Mucosa of rectum (tissue), 2 donors: ENCODE measurements around the gene ARHGEF17.

Experiments
- H3K27ac ChIP-seq, 2 donors: one replicate each; pipeline ENCODE4 v1.7.0; 2013; ENCODE audit warnings: inconsistent platforms in 2 of 2, low read depth in 2 of 2, low read length in 2 of 2
- H3K27me3 ChIP-seq, 2 donors: one replicate each; pipeline ENCODE4 v1.7.0; 2013; ENCODE audit warnings: low read length in 2 of 2; ENCODE audit not compliant: control insufficient read depth in 2 of 2, insufficient read depth in 2 of 2
- H3K36me3 ChIP-seq, 2 donors: one replicate each; pipeline ENCODE4 v1.7.0; 2013; ENCODE audit warnings: low read length in 2 of 2; ENCODE audit not compliant: control insufficient read depth in 2 of 2, insufficient read depth in 2 of 2
- H3K4me1 ChIP-seq, 2 donors: one replicate each; pipeline ENCODE4 v1.7.0; 2013; ENCODE audit warnings: low read length in 2 of 2, mild to moderate bottlenecking in 1 of 2; ENCODE audit not compliant: control insufficient read depth in 2 of 2, insufficient read depth in 2 of 2
- H3K4me3 ChIP-seq, 2 donors: one replicate each; pipeline ENCODE4 v1.7.0; 2013; ENCODE audit warnings: low read length in 2 of 2
- H3K9ac ChIP-seq, 2 donors: one replicate each; pipeline ENCODE4 v1.7.0; 2013; ENCODE audit warnings: low read length in 2 of 2, low read depth in 1 of 2, mild to moderate bottlenecking in 1 of 2
- H3K9me3 ChIP-seq, 2 donors: one replicate each; pipeline ENCODE4 v1.7.0; 2013; ENCODE audit warnings: low read length in 2 of 2; ENCODE audit not compliant: control insufficient read depth in 2 of 2
- donor health status: healthy.
- donor health status: Normal muscosa, but diverticular disease.

The ARHGEF17 gene

DNA sequence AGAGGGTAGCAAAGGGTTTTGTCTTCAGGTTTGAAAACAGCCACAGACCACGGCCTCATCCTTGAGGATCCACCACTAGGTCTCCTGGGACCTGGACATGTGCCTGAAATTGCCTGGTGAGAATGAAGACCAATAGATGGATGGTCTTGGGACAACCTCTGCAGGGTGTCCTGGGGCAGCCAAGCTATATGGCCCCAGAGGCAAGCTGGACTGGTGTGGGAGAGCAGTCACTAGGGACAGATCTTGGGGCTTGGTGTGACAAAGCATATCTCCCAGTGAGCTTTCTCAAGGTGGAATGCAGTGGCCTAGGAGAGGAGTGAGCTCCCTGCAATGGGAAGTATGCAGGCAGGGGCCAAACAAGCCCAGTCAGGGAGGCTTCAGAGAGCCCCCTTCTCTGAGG lies 22.4 kb upstream of the ARHGEF17 start:
- Histone ChIP-seq H3K9ac (no peak overlapping the region), H3K4me1 (peaks cover 5 to 9% of the 10 kb centered on the region in 2 donors), H3K27me3 (no peaks in the 10 kb centered on the region), H3K4me3 (no peak overlapping the region), H3K36me3 (no peaks in the 10 kb centered on the region), H3K27ac (no peak overlapping the region), H3K9me3 (no peaks in the 10 kb centered on the region)

DNA sequence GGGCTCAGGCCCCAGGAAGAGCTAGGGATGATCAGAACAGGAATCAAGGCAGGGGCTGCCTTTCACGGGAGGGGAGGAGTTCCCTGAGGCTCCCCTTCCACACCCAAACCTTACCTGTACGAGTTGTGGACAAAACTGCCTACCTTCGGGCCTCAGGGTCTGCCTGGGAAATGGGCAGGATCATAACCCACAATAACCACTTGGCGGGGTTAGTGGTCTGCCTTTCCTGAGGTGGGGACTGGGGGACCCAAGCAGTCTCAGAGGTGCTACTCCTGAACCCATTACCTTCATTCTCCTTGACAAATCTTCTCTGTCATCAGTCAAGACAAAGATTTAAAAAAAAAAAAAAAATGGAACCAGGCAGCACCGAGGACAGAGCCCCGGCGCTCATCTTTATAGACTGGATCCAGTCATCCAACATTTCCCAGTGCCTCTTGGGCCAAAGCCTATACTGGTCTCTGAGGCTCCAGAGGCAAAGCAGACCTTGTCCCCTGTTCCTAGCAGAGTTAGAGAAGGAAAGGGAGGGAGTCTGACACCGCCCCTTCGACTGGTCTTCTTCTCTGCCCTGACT lies 21.8 kb upstream of the ARHGEF17 start:
- H3K4me3 ChIP-seq: no peak overlapping the region
- peaks cover 5 to 9% of the 10 kb centered on the region in 2 donors for H3K4me1 ChIP-seq
- H3K36me3 ChIP-seq: no peaks in the 10 kb centered on the region
- no peaks in the 10 kb centered on the region for H3K9me3 ChIP-seq
- H3K27me3 ChIP-seq: no peaks in the 10 kb centered on the region
- no peak overlapping the region for H3K9ac ChIP-seq
- H3K27ac ChIP-seq: no peak overlapping the region

DNA sequence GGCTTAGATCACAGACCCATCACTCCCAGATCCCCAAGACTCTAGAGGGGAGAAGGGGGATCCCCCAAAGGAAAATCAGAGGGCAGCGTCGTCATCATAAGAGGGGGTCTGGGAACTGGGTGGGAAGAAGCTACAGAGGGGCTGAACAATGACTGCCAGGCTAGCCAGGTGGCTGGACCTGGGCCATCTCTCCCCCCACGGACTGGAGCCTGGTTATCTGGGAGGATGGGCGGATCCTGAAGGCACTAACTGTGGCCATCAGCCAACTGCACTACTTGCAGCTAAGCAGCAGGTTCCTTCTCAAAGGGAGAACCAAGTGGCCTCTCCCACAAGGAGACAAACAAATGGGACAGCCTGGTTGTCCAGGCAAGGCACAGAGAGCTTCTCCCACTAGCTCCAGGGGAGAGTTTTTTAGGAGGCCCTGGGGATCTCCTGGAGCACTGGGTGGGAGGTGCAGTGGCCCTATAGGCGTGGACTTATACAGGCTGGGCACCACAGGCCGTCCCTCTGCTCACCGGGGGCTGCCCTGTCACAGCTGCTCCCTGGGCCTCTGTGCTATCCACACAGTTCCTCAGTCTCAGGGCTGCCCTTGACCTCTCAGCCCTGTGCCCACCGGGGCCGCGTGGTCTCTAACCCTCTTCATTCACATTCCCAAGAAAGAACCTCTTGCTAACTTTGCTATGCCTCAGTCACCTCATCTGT lies 20.5 kb upstream of the ARHGEF17 start:
- Histone ChIP-seq H3K36me3 (no peaks in the 10 kb centered on the region), H3K27me3 (no peaks in the 10 kb centered on the region), H3K4me1 (peaks cover 5 to 6% of the 10 kb centered on the region in 2 donors), H3K4me3 (no peak overlapping the region), H3K9ac (no peak overlapping the region), H3K27ac (peak overlapping the region in 1 of 2 donors; percentile 25), H3K9me3 (no peaks in the 10 kb centered on the region)

DNA sequence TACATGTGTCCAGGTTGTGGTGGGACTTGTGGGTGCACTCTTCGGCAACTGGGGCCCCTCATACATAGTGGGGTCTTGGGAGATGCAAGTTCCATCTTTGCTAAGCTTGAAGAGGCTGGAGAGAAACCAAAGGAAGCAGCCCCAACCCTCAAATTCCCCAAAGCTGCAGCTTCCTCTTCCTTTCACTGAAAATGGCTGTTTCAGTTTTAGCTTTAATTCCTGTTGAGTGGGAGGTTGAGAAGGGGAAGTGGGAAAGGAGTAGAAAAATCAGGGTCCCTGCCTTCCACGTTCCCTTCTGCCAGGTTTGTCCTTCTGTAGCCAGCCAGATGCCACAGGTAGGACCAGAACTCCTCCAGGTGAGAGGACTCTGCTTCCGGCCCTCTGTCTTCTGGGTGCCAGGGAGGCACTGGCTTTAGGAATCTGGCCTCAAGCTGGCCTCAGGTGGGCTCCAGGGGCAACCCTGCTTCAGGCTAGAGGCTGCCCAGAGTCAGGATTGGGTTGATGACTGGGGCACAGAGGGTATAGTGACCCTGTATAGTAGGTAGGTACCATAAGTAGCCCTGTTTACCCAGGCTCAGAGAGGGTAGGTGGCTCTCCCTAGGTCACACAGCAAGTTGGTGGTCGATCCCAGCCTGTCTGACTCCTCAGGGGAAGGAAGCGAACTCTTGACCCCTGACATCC lies 19.7 kb upstream of the ARHGEF17 start:
- Histone ChIP-seq H3K4me3 (no peak overlapping the region), H3K4me1 (peaks cover 5 to 6% of the 10 kb centered on the region in 2 donors), H3K9ac (peak overlapping the region in 1 of 2 donors; percentile 26), H3K9me3 (no peaks in the 10 kb centered on the region), H3K27me3 (no peaks in the 10 kb centered on the region), H3K27ac (peak overlapping the region in 1 of 2 donors; percentile 62), H3K36me3 (no peaks in the 10 kb centered on the region)

- Histone ChIP-seq H3K27me3 (no peaks in the 10 kb centered on the region), H3K4me3 (peak overlapping the region; percentile 13 to 31), H3K36me3 (no peaks in the 10 kb centered on the region), H3K4me1 (peaks cover 5 to 6% of the 10 kb centered on the region in 2 donors), H3K27ac (peak overlapping the region in 1 of 2 donors; percentile 62), H3K9ac (peak overlapping the region; percentile 17 to 28), H3K9me3 (no peaks in the 10 kb centered on the region)
These were observed 19.0 kb upstream of the ARHGEF17 start for GRCh38 chr11:73288873-73289707.

- no peak overlapping the region for H3K4me3 ChIP-seq
- no peaks in the 10 kb centered on the region for H3K36me3 ChIP-seq
- no peak overlapping the region for H3K9ac ChIP-seq
- H3K4me1 ChIP-seq: peaks cover 5 to 6% of the 10 kb centered on the region in 2 donors
- H3K27ac ChIP-seq: no peak overlapping the region
- H3K27me3 ChIP-seq: no peaks in the 10 kb centered on the region
- no peaks in the 10 kb centered on the region for H3K9me3 ChIP-seq
These were observed 17.5 kb upstream of the ARHGEF17 start for GRCh38 chr11:73290536-73290935.

- Histone ChIP-seq H3K9me3 (no peaks in the 10 kb centered on the region), H3K4me1 (peaks cover 5 to 6% of the 10 kb centered on the region in 2 donors), H3K36me3 (no peaks in the 10 kb centered on the region), H3K9ac (no peak overlapping the region), H3K4me3 (no peak overlapping the region), H3K27ac (no peak overlapping the region), H3K27me3 (no peaks in the 10 kb centered on the region)
These were observed 16.9 kb upstream of the ARHGEF17 start for GRCh38 chr11:73291196-73291595.

- no peaks in the 10 kb centered on the region for H3K36me3 ChIP-seq
- peaks cover 5 to 6% of the 10 kb centered on the region in 2 donors for H3K4me1 ChIP-seq
- no peak overlapping the region for H3K4me3 ChIP-seq
- H3K9me3 ChIP-seq: no peaks in the 10 kb centered on the region
- no peak overlapping the region for H3K27ac ChIP-seq
- H3K27me3 ChIP-seq: no peaks in the 10 kb centered on the region
- no peak overlapping the region for H3K9ac ChIP-seq
These were observed 16.1 kb upstream of the ARHGEF17 start for GRCh38 chr11:73291781-73292524.

DNA sequence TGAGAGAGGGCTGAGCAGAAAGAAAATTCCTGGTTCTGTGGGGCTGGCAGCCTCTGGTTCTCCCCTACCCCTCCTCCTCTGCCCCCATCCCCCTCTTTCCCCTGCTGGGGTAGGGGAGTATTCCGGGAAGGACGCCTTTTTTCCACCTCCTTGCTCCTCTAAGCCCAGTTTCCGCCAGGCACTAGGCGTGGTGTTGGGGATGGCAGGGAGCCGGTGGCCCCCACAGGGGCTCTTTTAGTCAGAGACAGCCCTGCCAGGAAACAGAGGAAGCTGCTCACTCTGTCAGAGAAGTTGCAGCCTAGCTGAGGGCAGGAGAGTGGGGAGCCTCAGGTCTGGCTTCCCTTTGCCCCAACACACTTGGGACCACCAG lies 15.6 kb upstream of the ARHGEF17 start:
- Histone ChIP-seq H3K4me3 (no peak overlapping the region), H3K27me3 (no peaks in the 10 kb centered on the region), H3K9ac (no peak overlapping the region), H3K27ac (no peak overlapping the region), H3K36me3 (no peaks in the 10 kb centered on the region), H3K9me3 (no peaks in the 10 kb centered on the region), H3K4me1 (peaks cover 5 to 6% of the 10 kb centered on the region in 2 donors)
